ENCODE measurements around the gene ZBTB38. TPM values are rescaled to one million over a fixed set of nuclear protein-coding genes. Genes with fewer than 3 reads are reported as not detected.

The ZBTB38 gene
- total and polyA plus RNA-seq, 2 donors (not counting 1 experiment from before 2014, with no cell fraction given), result 13.8 to 71.2 TPM

GRCh38 chr3:141335531-141336061, 32.7 kb upstream of the ZBTB38 start:
- Histone ChIP-seq H3K27me3 (replicated peaks in 1 of 4; ENCODE audit: control extremely low read depth in 1 of 4, control insufficient read depth in 3 of 4, insufficient read depth in 4 of 4, low read length in 3 of 4) (no peaks in the 10 kb centered on the region), H3K9me3 (ENCODE audit: control extremely low read depth in 1 of 3, control insufficient read depth in 2 of 3, insufficient read depth in 1 of 3, low read length in 2 of 3) (peaks cover 0 to 1% (median 0%) of the 10 kb centered on the region in 3 donors), H3K9ac (ENCODE audit: low read length) (no peak overlapping the region), H2AFZ (ENCODE audit: insufficient read depth, low read depth, low read length, poor library complexity, severe bottlenecking) (no peak overlapping the region), H3K4me3 (ENCODE audit: control extremely low read depth in 1 of 5, extremely low read depth in 1 of 5, insufficient read depth in 1 of 5, low read depth in 2 of 5, low read length in 4 of 5) (no peak overlapping the region), H4K20me1 (ENCODE audit: control insufficient read depth, insufficient read depth, low read length, poor library complexity, severe bottlenecking) (no peaks in the 10 kb centered on the region), H3K79me2 (ENCODE audit: control insufficient read depth, insufficient read depth, low read length) (no peaks in the 10 kb centered on the region), H3K4me1 (ENCODE audit: control insufficient read depth in 2 of 2, insufficient read depth in 2 of 2, low read length in 2 of 2) (peaks cover 12 to 13% of the 10 kb centered on the region in 2 donors), H3K27ac (ENCODE audit: low read length in 2 of 2) (no peak overlapping the region), H3K4me2 (replicated peaks; ENCODE audit: low read depth, low read length, poor library complexity, severe bottlenecking) (no peak overlapping the region), H3K36me3 (replicated peaks in 1 of 2; ENCODE audit: control extremely low read depth in 1 of 2, control insufficient read depth in 1 of 2, extremely low read depth in 1 of 2, insufficient read depth in 2 of 2, low read length in 1 of 2) (no peaks in the 10 kb centered on the region)
- ATAC-seq (ENCODE audit: low read depth), result no peak
- TF ChIP-seq EZH2 (IDR thresholded peaks at IDR 0.05; ENCODE audit: borderline replicate concordance, insufficient read depth, low read depth, low read length, poor library complexity, severe bottlenecking), result no peak
- TF ChIP-seq CTCF (IDR thresholded peaks at IDR 0.05), result no peak
- CTCF ChIA-PET, result interaction anchor here (1.7 to 2.6 kb wide), 2 partner anchors 24 to 30 kb away, joined by 6 to 11 read pairs; no protein-coding TSS in a partner anchor
- no peak for DNase-seq
- Mint-ChIP-seq H3K4me1 (peaks cover 21% of the 10 kb centered on the region), H3K27ac (no peak overlapping the region), H3K27me3 (peaks cover 4% of the 10 kb centered on the region), H3K9me3 (ENCODE audit: insufficient read depth) (no peaks in the 10 kb centered on the region), H3K4me3 (no peak overlapping the region)
- POLR2A ChIA-PET, result interaction anchor here (1.2 kb wide), 1 partner anchor 151 kb away, joined by 3 read pairs; the partner anchor contains the start of gene RASA2
- intact Hi-C loops (cut with micrococcal nuclease), result loop anchor here (2.0 kb wide), 1 partner anchor 25 kb away; no protein-coding TSS in a partner anchor
- WGBS (ENCODE audit: insufficient coverage), result no CpG with 5 or more reads among the region's 2 CpGs

Data from B cell (primary cell).